Measurements from ENCODE around the gene ECI1. TPM values are rescaled to one million over a fixed set of nuclear protein-coding genes. Genes with fewer than 3 reads are reported as not detected.
"Not testable (repeated sequence)": the region's sequence is repeated elsewhere in the genome, so short reads cannot be mapped to it uniquely, and the experiment has no call there.

Gene ECI1
- total and polyA plus RNA-seq, 8 donors, result 31.9 to 72.5 (median 41.6) TPM

DNA sequence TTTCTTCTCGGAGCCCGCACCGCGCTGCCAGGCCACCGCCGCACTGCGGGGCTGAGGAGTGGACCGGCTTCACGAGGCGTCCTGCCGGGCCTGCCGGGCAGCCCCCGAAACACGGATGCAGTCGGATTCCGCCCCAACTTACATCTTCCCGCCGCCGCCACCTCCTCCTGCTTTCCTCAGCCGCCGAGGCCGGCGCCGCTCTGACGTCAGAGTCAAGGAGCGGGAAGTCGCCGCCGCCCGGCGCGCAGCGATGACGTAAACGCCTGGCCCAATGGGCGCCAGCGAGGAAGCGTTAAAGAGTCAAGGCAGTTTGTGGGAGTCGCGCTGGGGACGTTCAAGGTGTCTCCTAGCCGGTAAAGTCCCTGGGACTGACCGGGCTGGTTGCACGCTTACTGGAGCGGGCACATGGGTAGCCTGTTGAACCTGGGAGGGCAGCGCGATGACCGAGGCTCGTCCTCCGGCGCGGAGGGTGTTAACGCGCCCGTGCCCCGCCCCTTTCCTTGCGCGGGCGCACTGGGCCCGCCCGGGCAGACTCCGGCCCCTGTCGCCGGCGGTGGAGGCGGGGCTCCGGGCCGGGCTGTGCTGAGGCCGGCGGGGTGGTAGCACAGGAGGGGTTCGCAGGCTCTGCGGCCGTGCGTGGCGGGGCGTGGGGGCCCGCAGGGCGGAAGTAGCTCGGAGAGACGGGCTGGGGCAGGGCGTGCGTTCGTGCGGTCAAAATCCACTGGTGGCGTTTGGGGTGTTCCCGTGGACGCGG is 16.7 kb upstream of the ECI1 start, which contains the start of gene RNPS1:
RNPS1 (minus strand) TSS at position 214 of the 754 bp plus-strand sequence. CDS start 3,483 bp downstream, outside the sequence.
- H3K4me1 ChIP-seq, result peaks cover 4 to 24% (median 14%) of the 10 kb centered on the region in 3 donors
- H3K27ac ChIP-seq, result peak within 1 kb of the TSS; percentile 94 to 98 (median 94)
- peak; percentile 95 to 99 (median 98) for DNase-seq
- peaks cover 0 to 8% (median 2%) of the 10 kb centered on the region in 3 donors for H3K36me3 ChIP-seq
- H3K9me3 ChIP-seq, result no peaks in the 10 kb centered on the region
- ATAC-seq, result peak; percentile 95 to 98 (median 96)
- 1% methylated on average over 61 to 88 of the region's 88 CpGs for WGBS, 2 donors
- no peaks in the 10 kb centered on the region for H3K27me3 ChIP-seq
- intact Hi-C loops (cut with DNase I), result no loop called here
- no peak for FAIRE-seq
- H3K4me3 ChIP-seq, result peak within 1 kb of the TSS; percentile 67 to 97 (median 84)
- TF ChIP-seq, protein P1, sequence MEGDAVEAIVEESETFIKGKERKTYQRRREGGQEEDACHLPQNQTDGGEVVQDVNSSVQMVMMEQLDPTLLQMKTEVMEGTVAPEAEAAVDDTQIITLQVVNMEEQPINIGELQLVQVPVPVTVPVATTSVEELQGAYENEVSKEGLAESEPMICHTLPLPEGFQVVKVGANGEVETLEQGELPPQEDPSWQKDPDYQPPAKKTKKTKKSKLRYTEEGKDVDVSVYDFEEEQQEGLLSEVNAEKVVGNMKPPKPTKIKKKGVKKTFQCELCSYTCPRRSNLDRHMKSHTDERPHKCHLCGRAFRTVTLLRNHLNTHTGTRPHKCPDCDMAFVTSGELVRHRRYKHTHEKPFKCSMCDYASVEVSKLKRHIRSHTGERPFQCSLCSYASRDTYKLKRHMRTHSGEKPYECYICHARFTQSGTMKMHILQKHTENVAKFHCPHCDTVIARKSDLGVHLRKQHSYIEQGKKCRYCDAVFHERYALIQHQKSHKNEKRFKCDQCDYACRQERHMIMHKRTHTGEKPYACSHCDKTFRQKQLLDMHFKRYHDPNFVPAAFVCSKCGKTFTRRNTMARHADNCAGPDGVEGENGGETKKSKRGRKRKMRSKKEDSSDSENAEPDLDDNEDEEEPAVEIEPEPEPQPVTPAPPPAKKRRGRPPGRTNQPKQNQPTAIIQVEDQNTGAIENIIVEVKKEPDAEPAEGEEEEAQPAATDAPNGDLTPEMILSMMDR (IDR thresholded peaks at IDR 0.05), result no peak

DNA sequence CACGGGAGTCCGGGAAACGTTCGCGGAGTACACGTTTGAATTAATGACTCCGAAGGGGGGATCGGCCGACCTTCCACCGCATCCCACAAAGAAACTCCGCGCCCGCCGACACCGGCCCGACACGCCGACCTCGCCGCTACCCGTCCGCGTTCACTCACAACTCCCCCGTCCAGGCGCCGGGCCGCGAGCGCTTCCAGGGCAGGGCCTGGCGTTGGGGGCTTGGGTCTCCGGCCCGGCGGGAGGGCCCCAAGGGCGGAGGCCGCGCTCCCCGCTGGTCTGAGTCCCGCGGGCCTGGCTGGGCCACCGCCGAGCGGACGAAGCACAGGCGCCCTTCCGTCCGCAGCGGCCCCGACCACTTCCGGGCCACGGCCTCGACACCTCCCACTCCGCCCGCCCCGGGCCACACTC is 16.1 kb upstream of the ECI1 start:
- DNase-seq; FAIRE-seq; H3K9me3 ChIP-seq; intact Hi-C loops (cut with DNase I); H3K27me3 ChIP-seq: not testable (repeated sequence)
- peaks cover 0 to 14% (median 8%) of the 10 kb centered on the region in 3 donors for H3K36me3 ChIP-seq
- H3K4me3 ChIP-seq, result peak overlapping the region; percentile 67 to 97 (median 84)
- WGBS, 2 donors, result 1% methylated on average over 34 to 54 of the region's 54 CpGs
- peak overlapping the region; percentile 94 to 98 (median 94) for H3K27ac ChIP-seq
- peaks cover 4 to 24% (median 14%) of the 10 kb centered on the region in 3 donors for H3K4me1 ChIP-seq
- peak; percentile 77 to 88 (median 82) for ATAC-seq

DNA sequence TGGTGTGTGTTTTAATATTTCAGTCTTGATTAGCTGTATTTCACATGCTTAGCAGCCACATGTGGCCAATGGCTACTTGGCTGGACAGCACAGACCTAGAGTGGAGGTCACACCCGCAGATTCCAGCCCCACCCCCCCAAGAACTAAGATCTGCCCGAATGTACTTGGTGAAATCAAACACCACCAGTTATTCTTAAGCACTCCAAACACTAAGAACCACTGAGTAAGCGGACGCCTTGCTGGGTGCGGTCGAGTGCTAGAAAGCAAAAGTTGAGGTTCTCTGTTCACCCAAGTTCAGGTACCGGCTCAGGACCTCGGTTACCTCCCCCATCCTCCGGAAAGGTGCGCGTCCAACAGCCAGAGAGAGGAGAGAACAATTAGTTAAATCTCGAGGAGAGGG is 15.5 kb upstream of the ECI1 start:
- H3K27me3 ChIP-seq; H3K9me3 ChIP-seq; FAIRE-seq; intact Hi-C loops (cut with DNase I); ATAC-seq; H3K27ac ChIP-seq: not testable (repeated sequence)
- Histone ChIP-seq H3K4me3 (peak overlapping the region; percentile 67 to 97 (median 84)), H3K36me3 (peaks cover 6 to 20% (median 14%) of the 10 kb centered on the region in 3 donors), H3K4me1 (peaks cover 4 to 24% (median 14%) of the 10 kb centered on the region in 3 donors)
- peak in 2 of 6 donors; percentile 6 to 14 for DNase-seq
- WGBS, 2 donors, result 2 to 4% methylated on average over 9 to 11 of the region's 12 CpGs

DNA sequence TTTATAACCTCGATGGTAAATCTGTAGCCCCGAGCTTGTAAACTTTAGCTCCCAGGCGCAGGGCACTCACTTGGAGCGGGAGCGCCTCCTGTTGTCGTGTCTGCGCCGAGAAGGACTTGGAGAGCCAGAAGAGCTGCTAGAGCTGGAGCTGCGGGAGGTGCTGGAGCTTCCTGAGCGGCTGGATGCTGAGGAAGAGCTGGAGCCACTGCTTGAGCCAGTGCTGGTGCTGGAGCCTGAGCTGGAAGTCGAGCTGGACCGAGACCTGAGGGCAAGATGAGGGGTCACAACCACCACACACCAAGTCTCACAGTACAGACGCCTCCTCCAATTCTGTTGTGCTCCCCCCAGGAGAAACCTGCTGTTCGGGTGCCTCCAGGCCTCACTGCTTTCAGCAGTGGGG is 11.6 kb upstream of the ECI1 start:
- ATAC-seq; H3K27ac ChIP-seq; intact Hi-C loops (cut with DNase I); FAIRE-seq; H3K4me3 ChIP-seq; H3K9me3 ChIP-seq; H3K27me3 ChIP-seq: not testable (repeated sequence)
- H3K4me1 ChIP-seq, result peaks cover 0 to 17% (median 14%) of the 10 kb centered on the region in 3 donors
- H3K36me3 ChIP-seq, result peaks cover 7 to 52% (median 22%) of the 10 kb centered on the region in 3 donors
- DNase-seq, result peak in 2 of 6 donors; percentile 4 to 27
- WGBS, 2 donors, result 79 to 83% methylated on average over 14 of the region's 14 CpGs

DNA sequence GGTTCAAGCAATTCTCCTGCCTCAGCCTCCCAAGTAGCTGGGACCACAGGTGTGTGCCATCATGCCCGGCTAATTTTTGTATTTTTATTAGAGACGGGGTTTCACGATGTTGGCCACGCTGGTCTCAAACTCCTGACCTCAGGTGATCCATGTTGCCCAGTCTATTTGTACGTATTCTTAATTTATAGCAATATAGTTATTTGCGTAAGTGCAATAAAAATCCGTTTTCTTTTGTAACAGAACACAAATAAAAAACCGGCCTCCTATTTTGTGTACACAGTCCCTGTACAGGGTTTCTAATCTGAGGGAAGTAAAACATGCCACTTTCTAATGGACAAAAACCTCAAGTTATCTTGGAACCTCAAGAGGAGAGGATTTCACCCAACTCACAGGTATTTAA is 8.9 kb upstream of the ECI1 start:
- DNase-seq (no peak), ATAC-seq (no peak), FAIRE-seq (no peak)
- Histone ChIP-seq H3K27ac (no peak overlapping the region), H3K27me3 (no peaks in the 10 kb centered on the region), H3K36me3 (peaks cover 9 to 80% (median 44%) of the 10 kb centered on the region in 3 donors), H3K9me3 (no peaks in the 10 kb centered on the region), H3K4me3 (no peak overlapping the region), H3K4me1 (peaks cover 0 to 5% (median under 1%) of the 10 kb centered on the region in 3 donors)
- intact Hi-C loops (cut with DNase I), result no loop called here
- TF ChIP-seq, protein P1 (IDR thresholded peaks at IDR 0.05), result no peak
- 94 to 97% methylated on average over 8 of the region's 8 CpGs for WGBS, 2 donors

DNA sequence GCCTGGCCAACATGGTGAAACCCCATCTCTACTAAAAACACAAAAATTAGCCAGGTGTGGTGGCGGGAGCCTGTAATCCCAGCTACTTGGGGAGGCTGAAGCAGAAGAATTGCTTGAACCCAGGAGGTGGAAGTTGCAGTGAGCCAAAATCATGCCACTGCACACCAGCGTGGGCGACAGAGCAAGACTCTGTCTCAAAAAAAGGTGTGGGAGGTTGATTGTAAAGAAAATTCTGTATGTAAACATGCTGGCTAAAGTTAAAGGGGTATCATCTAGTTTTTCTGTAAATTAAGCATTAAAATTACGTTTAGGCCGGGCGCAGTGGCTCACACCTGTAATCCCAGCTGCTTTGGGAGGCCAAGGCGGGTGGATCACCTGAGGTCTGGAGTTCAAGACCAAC is 7.1 kb upstream of the ECI1 start:
- not testable (repeated sequence) for H3K27ac ChIP-seq, DNase-seq, H3K27me3 ChIP-seq, H3K4me1 ChIP-seq, H3K4me3 ChIP-seq, FAIRE-seq, ATAC-seq, H3K9me3 ChIP-seq
- intact Hi-C loops (cut with DNase I), result loop anchor here in 1 of 3 donors (10.0 kb wide), 1 partner anchor 64 kb away; the partner anchor contains the start of gene CASKIN1
- H3K36me3 ChIP-seq, result peaks cover 9 to 90% (median 59%) of the 10 kb centered on the region in 3 donors
- 94 to 96% methylated on average over 7 of the region's 7 CpGs for WGBS, 2 donors
